HG03460 (cell line): ENCODE measurements around the gene CSTPP1.
"Not testable (repeated sequence)": the region's sequence is repeated elsewhere in the genome, so short reads cannot be mapped to it uniquely, and the experiment has no call there.

ENCODE experiments used
- ATAC-seq: cut with Tn5 transposase; IDR thresholded peaks from one replicate; pipeline ENCODE4 v1.9.1; 2021; ENCODE audit not compliant: unreplicated experiment

CSTPP1 gene

DNA sequence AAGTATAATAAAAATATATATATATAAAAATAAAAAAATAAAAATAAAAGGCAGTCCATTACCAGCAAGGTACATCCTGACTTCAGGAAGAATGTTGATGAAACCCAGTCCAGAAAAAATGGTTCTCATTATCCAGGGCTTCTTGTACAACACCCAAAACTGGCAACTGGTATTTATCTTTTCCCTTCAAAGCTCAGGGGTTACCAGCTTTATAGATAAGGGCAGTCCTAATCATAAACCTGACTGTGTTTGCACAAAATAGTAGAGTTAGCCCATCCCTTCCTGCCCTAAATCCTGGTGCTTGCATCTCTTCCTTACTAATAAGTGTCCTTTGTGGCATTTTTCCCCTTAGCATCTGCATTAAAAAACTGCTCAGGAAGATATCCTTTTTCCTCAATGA, 97.5 kb downstream of the CSTPP1 start:
- no peak for ATAC-seq

DNA sequence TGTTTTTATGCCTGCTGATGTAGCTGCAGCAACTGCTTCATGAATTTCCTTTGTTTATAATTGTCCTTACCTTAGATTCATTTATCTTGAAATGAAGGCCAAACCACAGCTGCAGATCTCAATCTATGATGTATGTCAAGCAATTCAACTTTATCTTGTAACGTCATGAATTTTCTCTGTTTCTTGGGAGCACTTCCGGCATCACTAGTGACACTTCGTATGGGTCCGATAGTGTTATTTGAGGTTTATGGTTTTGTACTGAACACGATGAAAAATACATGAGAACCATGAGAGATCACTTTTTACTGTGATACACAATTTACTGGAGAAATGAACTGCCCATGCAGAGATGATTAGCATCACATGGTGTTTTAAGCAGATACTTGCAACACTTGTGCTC, 98.5 kb downstream of the CSTPP1 start:
- no peak for ATAC-seq

DNA sequence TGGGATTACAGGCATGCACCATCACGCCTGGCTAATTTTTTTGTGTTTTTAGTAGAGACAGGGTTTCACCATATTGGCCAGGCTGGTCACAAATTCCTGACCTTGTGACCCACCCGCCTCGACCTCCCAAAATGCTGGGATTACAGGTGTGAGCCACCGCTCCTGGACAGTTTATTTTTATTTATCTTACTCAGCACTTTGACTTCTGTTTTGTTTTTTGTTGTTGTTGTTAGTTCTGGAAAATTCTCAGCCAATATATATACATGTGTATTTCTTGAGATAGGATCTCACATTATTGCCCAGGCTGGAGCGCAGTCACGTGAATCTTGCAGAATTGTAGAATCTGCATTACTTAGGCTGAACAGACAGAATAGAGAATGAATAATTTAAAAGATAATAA, 107.6 kb downstream of the CSTPP1 start:
- no peak for ATAC-seq

DNA sequence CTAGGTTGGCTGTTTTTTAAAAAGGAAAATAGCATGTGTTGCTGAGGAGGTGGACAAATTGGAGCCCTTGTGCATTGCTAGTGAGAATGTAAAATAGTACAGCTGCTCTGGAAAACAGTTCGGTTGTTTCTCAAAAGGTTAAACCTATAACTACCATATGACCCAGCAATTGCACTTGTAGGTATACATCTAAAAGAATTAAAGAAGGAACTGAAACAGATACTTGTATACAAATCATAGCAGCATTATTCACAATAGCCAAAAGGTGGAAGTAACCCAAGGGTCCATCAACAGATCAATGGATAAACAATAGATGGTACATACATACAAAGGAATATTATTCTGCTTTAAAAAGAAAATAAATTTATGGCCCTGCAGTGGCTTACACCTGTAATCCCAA, 111.4 kb downstream of the CSTPP1 start:
- no peak for ATAC-seq

DNA sequence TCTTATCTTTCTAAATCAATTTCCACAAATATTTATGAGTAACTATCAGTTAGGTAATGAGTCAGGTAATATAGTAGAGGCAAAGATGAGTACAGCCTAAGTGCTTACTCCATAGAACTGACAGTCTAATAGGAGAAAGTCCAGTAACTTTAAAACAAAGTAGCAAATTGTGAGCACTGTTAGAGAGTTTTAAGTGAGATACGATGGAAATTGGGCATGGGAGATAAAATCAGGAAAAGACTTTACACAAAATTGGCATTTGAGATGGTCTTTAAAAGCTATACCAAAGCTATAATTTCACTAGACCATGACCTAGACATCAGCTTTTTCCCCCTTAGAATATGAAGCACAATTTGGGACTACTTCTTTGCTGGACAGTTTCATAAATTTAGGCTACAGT, 113.7 kb downstream of the CSTPP1 start:
- no peak for ATAC-seq

DNA sequence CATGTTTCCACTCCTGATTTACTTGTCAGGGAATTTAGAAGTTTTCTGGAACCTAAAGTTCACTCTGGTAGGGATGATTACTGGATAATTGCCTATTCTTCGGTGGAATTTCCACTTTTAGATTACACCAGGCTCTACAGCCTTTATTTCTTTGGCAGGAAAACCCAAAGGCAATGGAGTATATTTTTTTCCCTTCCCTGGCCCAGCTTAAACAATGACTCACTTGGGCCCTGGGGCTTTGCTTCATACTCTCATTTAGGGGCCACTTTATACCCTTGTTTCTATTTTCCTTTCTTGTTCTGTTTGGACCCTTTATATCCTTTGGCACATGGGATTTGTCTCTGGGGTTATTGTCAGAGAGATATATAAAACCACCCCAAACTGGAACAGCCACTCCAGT, 114.7 kb downstream of the CSTPP1 start:
- no peak for ATAC-seq

DNA sequence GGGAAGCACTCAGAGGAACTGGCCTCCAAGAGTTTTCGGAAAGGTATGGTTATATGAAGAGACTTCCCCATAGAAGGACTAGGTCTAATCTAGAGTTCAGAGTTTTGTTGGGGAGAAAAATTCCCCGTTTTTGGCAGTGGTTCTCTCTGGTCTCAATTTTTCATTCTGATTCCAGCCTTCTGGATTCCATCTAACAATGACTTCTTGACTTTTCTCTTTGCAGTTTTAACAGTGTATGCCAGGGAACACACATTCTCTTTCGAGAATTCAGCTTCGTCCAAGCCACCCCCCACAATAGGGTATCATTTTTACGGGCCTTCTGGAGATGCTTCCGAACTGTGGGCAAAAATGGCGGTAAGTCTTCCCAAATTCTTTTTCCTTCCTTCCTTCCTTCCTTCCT, 115.6 kb downstream of the CSTPP1 start:
- no peak for ATAC-seq

DNA sequence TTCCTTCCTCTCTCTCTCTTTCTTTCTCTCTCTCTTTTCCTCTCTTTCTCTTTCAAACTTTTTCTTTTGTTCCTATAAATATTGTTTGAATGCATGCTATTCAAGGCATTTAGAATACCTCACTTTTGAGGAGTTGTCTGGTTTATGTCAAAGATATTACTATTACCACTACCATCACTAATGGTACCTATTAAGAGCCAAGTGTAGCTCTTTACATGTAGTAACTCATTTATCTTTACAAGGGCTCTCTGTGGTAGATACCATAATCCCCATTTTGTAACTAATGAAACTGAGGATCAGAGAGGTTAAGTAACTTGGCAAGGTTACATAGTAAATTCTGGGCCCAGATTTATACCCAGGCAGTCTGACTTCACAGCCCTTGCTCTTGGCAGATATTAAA, 116.0 kb downstream of the CSTPP1 start:
- ATAC-seq: no peak

DNA sequence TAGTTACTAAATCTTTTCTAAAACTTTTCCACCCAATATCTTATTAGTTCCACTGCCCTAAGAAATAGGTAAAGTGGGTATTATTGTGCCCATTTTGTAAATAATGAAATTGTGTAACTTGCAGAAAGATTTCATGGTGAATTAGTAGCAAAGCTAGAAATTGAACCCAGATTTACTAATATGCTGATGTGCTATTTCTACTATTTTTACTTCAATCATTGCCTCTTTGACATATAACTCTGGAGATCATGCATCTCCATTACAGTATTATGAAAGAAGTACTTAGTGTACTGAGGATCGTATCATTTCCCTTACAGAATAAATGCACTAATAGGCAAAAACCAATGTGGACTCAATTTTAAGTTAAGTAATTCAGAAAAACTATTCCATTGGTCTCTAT, 119.0 kb downstream of the CSTPP1 start:
- no peak for ATAC-seq

DNA sequence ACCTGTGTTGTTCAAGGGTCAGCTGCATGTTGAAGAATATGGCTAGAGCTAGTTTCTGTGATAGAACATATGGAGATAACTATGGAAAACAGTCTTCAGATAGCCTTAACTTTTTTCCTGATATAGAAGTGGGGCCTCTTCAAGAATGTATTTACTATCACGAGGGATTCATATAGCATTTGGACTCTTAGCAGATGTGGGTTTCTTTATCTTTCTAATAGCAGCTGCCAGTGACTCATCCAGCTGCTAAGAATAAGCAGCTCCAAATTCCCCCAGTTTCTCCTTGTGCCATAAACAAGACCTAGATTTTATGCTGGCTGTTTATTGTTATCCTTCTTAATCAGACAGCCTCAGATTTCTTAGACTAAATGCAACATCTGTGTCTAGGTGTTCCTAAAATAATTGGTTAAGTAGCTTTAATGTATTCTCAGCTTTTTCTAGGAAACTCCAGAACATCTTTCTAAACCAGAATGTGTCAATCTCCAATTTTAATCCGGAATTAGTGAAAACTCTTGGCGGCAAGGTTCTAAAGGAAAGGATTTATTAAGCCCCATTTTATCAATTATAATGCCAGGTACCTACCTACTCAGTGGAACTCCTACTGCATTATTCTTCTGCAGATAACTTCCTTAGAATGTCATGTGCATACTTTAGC, 119.8 kb downstream of the CSTPP1 start:
- no peak for ATAC-seq

DNA sequence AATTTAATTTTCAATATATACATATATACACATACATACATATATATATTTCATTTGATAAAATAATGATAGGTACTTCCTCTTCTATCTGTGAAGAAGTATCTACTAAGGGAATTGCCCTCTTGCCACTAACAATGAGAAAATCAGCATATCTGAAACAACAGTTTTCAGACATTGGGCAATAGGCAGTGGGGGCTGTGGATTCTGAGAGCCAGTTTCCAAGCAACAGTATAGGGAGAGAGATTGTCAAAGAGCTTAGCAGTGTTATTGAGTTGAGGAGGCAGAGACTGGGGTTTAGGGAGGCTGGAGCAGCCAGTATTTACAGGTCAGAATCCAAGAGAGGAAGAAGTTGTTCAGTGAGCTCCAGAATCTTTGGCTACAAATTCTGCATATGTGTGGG, 120.8 kb downstream of the CSTPP1 start:
- no peak for ATAC-seq

DNA sequence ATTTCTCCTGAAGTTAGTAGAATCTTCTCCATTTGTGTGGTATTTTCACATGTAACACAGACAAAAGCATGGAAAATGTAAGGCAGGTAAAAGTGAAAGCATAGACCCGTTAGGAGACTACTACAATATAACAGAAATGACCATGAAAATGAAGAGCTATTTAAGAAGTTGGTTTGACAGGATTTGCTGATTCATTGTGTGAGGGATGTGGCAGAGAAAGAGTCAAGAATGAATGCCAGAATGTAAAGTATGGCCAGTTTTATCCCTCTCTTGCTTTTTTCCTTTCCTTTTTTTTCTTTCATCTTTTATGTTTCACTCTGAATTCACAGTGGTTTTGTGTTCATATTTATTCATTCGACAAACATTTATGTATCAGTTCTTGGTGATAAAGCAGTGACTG, 124.2 kb downstream of the CSTPP1 start:
- no peak for ATAC-seq

DNA sequence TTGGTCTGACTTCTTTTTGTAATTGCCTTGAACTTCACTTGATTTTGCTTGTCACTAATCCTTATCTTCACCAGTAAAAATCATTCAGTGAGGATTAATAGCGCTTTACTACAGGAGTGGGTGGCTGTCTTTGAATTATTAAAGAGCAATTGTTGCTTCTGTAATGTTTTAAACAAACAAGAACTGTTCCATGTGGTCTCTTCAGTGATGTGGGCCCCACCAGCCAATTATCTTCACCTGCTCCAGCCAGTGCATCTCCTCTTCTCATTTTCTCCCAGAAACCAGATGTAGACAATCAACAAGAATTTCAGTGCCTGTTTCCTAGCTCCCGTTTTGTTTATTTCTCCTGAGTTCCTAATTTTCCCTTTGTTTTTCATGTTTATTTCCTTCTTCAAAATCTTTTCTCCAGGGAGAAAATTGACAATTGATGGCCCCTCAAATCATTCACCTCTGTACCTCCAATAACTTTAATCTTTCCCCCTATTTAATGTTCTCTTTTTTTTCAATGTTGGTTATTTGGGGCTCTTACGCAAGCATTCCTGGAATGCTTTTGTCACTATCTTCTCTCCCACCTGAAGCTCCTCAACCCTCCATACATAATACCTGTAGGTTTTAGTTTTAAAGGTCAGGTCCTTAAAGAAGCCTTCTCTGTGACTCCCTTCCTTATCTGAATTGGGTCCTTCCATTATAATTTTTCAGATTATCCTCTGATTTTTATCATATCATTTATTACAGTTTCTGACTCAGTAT, 125.0 kb downstream of the CSTPP1 start:
- ATAC-seq: no peak

DNA sequence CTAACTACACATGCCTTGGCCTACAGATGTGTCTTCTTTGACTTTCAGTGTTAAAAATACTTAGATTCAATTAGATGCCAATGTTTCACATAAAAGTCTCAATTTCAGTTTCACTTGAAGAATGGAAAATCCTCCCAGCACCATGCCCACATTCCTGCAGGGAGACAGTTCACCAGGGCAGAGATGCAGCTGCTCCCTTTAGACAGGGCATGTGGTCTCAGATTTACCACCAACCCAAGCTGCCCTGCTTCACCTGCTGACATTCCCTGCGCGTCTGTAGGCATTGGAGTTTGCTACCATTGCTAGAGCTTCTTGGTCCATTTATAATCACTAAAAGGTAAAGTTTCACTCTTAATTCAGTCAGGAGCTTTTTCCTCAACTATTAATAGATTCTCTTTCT, 126.2 kb downstream of the CSTPP1 start:
- ATAC-seq: no peak

DNA sequence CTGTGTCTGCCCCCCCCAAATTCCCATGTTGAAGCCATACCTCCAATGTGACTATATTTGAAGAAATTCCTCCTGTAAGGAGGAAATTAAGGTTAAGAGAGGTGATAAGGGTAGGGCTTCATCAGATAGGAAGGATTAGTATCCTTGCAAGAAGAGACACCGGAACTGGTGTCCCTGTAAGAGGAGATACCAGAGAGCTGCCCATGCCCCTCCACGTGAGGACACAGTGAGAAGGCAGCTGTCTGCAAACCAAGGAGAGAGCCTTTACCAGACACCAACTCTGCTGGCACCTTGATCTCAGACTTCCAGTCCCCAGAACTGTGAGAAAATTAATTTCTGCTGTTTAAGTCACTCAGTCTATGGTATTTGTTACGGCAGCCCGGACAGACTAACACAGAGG, 130.8 kb downstream of the CSTPP1 start:
- no peak for ATAC-seq

DNA sequence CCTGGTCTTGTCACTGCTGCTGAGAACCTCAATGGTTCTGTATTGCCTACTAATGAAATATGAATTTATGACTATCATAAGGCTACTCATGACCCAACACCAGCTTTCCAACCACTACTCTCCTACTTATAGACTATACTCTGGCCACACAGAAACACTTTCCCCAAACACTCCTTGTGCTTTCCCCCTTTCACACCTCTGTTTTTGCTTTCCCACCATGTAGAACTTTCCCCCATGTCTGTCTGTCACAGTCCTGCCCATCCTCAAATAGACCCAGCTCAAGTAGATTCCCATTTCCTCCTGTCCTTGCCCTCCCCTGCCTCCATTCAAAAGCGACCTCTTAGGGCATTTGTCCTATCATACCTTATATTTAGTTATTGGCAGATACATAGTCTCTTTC, 134.2 kb downstream of the CSTPP1 start:
- ATAC-seq: no peak

DNA sequence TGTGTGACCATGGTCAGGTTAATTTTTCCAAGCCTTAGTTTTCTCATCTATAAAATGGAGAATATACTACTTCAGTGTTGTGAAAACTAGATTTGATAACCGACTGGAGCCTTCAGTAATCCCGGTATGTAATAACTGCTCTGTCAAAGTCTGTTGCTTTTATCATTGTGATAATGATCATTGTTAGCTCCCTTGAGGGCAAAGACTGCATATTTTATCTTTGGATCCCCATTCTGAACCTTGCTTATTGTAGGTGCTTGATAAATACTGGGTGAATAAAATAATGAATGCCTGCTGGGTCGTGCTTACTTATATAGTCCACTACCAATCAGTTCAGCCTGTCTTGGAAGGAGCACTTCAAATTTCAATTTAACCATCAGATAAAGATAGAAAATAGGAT, 134.8 kb downstream of the CSTPP1 start:
- no peak for ATAC-seq

DNA sequence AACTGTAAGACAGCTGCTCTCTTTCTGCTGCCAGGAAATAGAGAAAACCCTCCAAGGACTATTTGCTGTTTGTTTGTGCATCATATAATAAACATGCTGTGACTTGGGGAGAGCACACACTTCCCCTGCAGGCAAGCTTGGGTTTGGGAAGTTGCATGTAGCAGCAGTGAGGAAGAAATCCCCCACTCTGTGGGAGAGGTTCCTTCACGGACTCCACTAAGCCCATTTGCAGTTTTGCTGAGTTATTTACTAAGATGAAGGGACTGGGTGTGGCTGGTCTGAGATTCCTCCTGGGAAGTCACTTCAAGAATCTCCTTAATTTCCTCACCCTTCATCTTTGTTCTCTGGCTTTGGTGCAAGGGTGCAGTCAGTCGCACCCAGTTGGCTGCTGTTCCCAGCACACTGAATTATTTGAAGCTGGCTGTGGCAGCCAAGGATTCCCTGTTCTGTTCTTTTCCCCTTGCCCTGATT, 135.3 kb downstream of the CSTPP1 start:
- no peak for ATAC-seq

DNA sequence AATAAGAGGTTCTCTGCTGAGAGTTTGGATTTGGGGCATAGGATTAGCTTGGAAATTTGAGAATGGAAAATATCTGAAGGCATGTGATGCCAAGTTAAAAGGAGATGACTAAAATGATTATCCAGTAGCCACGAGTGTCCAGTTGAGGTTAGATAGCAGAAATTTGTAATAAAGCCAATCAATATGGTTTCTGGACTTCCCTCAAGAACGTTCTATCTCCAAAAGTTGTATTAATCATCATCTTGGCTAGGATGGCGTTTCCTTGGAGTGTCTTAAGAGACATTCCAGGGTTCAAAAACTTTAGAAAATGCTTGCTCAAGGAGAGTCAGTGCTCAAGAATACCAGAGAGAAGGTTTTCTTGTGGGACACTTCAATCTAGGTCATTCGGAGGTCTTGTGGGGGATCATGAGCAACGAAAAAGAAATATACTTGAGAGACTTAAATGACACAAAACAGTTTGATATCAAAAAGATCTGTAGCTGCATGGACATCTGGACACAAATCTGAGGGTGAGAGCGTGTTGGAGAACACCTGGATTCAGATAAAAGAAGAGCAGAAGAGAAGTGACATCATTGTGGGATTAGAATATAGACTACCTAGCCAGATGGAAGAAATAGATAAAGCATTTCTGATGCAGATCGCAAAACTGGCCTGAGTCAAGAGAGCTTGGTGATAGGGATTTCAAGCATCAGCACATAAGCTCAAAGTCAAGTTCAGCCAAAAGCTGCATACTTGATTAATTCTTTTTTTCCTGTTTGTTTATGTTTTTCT, 142.4 kb downstream of the CSTPP1 start:
- ATAC-seq: no peak

DNA sequence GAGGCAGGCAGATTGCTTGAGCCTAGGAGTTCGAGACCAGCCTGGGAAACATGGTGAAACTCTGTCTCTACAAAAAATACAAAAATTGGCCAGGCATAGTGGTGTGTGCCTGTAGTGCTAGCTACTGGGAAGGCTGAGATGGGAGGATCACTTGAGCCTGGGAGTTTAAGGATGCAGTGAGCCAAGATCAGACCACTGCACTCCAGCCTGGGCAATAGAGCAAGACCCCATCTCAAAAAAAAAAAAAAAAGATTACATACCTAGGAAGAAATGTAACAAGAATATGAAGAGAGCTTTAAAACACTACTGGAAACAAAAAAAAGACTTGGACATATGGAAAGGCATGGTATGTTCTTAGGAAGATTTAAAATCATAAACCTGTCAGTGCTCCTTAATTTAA, 144.2 kb downstream of the CSTPP1 start:
- ATAC-seq: not testable (repeated sequence)

DNA sequence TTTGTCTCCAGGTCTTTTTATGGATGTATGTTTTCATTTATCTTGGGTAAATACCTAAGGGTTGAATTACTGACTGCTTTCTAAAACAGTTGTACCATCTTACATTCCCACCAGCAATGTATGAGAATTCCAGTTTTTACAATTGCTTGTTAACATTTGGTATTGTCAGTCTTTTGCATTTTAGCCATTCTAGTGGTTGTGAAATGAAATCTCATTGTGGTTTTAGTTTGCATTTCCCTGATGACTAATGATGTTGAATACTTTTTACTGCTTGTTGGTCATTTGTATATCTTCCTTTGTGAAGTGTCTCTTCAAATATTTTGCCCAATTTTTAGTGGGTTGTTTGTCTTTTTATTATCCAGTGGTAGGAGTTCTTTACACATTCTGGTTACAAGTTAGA, 147.4 kb downstream of the CSTPP1 start:
- ATAC-seq: no peak

DNA sequence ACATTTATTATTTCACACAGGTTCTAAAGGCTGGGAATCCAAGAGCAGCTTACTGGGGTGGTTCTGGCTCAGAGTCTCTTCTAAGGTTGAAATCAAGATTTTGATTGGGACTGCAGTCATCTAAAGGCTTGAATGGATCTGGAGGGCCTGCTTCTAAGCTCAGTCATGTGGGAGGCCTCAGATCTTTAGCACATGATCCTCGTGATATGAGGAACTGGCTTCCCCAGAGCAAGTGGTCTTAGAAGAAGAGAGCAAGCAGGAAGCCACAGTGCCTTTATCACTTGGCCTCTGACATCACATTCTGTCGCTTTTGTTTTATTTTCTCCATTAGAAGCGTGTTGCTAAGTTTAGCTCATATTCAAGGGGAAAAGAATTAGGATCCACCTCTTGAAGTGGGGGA, 151.2 kb downstream of the CSTPP1 start:
- no peak for ATAC-seq
